Measurements from ENCODE around the gene RAF1.

DNA sequence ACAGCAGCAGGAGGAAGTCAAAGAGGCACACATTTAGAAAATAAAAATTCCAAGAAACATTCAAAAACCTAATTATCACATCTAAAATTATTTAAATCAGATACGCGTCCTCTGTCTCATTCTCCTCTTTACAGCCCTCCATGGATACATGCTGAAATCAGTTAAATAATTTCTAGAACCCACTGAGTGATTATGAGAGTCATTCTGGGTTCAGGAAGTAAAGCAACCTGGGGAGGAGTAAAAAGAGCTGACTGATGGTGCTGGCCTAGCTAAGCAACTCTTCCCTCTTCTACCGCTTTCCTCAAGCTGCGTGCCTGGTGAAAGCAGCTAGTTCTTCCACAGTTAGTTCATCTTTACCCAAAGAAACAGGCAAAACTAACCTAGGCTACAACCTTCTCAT is 48.7 kb downstream of the RAF1 start:
- TF ChIP-seq POLR2A (IDR thresholded peaks at IDR 0.05) (no peak), POLR2AphosphoS5 (IDR thresholded peaks at IDR 0.05) (no peak)
- TF ChIP-seq, protein P1, sequence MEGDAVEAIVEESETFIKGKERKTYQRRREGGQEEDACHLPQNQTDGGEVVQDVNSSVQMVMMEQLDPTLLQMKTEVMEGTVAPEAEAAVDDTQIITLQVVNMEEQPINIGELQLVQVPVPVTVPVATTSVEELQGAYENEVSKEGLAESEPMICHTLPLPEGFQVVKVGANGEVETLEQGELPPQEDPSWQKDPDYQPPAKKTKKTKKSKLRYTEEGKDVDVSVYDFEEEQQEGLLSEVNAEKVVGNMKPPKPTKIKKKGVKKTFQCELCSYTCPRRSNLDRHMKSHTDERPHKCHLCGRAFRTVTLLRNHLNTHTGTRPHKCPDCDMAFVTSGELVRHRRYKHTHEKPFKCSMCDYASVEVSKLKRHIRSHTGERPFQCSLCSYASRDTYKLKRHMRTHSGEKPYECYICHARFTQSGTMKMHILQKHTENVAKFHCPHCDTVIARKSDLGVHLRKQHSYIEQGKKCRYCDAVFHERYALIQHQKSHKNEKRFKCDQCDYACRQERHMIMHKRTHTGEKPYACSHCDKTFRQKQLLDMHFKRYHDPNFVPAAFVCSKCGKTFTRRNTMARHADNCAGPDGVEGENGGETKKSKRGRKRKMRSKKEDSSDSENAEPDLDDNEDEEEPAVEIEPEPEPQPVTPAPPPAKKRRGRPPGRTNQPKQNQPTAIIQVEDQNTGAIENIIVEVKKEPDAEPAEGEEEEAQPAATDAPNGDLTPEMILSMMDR (IDR thresholded peaks at IDR 0.05 in 8 of 11, conservative IDR thresholded peaks at IDR 0.05 in 3 of 11) = no peak

Measured in spleen (tissue), 7 donors.